GM12891 (cell line): ENCODE results near the gene NGDN.

Experiments used
- POLR2A ChIP-seq: IDR thresholded peaks from 2 replicates; pipeline ENCODE4 v1.6.1; 2011; ENCODE audit warnings: low read depth, low read length, control low read depth
- POLR2AphosphoS5 ChIP-seq: IDR thresholded peaks from 2 replicates; pipeline ENCODE4 v1.6.1; 2011; ENCODE audit warnings: low read depth, low read length, control low read depth
- TAF1 ChIP-seq: IDR thresholded peaks from 2 replicates; pipeline ENCODE4 v1.6.1; 2011; ENCODE audit warnings: low read depth, low read length, control low read depth

- TF ChIP-seq POLR2A: no peak
- no peak for TF ChIP-seq TAF1
- TF ChIP-seq POLR2AphosphoS5: no peak
These were observed 4.8 kb upstream of the NGDN start for GRCh38 chr14:23464700-23465099.
